ENCODE results near the gene VWA8.
A peak's percentile ranks its signal among the peaks of the same experiment; 100 is the strongest.
"Not testable (repeated sequence)": the region's sequence is repeated elsewhere in the genome, so short reads cannot be mapped to it uniquely, and the experiment has no call there.

The VWA8 gene

GRCh38 chr13:41678848-41679247 is 282.1 kb downstream of the VWA8 start:
- DNase-seq: no peak

DNA sequence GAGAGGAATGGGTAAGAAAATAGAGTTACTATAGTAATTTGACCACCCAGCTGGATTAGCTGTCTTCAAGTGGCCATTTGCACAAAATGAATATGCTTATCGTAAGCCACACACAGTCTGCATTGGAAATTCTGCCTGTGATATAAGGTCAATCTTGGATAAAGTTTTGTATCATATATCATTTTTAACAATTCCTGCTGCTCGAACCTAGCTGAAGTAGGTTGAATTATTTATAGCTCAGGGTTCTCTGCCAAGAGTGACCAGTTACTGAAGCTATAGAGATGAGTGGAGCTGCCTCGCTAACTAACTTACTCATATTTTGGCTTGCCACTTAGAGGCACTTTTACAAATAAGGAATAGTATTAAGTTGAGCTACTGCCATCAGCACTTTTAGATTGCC is 282.7 kb downstream of the VWA8 start:
- DNase-seq: no peak

DNA sequence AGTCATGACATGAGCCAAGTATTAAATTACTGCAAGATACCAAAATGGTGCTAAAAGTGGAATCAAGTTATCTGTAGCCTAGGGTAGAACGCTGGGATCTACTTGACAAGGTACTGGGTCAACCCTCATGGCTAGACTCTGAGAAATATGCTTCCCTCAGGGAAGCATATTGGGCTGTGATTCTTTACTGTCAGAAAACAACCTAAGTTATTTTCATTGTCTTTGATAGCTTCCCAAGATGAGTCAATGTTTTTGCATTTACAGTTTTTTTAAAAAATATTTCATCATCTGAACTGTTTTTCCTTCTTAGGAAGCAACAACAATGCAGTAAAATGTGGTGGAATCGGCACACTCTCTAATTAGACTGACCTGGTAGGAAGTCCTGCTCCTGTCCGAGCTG is 285.6 kb downstream of the VWA8 start:
- DNase-seq: no peak

DNA sequence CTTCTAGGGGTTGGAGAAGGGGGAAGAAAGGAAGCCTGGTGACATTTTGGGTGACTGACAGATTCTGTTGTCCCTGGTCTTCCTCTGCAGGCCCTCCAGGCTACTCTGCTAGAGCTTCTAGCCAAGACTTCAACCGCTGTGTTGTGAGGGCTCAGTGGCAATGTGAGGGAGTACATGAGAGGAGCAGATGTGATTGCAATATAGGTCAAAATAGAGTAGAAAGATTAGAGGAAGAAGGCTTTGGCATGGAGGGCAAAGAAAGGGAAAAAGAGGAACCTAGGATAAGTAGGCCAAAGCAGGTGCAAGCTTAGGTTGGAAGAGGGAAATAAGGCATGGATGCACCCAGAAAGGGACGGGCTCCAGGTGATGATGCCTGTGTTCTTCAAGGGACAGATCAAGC is 286.7 kb downstream of the VWA8 start:
- DNase-seq: no peak

DNA sequence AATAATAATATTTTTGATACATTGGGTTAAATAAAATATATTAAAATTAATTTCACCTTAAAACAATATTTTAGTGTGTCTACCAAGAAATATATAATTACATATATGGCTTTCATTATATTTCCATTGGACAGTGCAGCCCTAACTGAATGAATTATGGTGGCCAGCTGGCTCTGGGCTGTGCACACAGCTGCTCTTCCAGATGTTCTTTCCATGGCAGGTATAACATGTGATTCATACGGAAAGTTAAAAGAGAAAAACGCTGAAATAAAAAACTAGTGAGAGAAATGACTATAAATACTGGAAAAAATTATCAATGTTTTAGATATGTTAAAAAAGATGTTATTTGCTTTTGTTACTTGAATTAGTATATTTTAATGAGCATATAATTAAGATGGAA is 287.3 kb downstream of the VWA8 start:
- no peak for DNase-seq

DNA sequence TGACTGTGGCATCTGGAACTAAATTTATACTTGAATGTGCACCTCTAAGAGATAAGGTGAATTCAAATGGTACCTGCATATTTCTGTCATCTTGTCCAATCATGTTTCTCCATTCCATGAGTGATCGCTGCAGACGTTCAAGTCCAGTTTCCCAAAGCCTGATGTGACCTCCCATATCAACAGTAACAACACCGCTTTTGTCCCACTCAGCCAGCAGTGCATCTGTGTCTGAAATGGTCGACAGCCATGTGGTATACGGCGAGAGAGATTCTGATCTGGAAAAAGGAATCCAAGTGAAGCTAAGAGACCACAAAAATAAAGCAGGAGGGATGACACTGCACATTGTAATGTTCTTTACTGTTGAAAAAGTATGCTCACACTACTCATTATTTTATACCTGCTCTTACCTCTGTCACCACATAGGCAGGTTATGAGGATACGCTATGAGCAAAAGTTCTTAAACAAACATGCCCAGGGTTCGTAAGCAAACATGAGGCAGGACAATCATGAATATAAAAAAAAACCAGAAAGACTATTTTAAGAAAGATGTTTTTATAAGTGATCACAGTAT is 290.0 kb downstream of the VWA8 start:
- DNase-seq: no peak

GRCh38 chr13:41668130-41668757 is 292.7 kb downstream of the VWA8 start:
- DNase-seq: peak; percentile 84 to 86

- no peak for DNase-seq
Measured at GRCh38 chr13:41666644-41667043, 294.3 kb downstream of the VWA8 start.

DNA sequence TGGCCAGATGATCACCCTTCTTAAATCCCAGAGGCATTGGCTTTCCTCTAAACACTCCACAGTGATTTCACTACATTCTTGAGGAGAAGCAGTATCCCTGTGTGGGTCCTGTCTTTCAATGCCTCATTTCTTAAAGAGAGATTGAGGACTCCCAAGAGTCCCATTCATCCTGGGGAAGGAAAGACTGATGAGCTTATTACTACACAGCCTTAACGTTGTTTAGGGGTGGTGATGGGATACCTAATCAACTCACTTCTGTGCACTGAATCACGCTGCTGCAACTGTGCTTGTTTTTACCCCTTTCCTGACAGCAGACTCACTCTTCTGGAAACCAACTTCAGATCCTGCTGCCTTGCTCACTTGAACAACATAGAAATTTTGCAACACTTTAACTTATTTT is 300.5 kb downstream of the VWA8 start:
- DNase-seq: no peak

GRCh38 chr13:41658057-41658661 is 302.8 kb downstream of the VWA8 start:
- no peak for DNase-seq

- no peak for DNase-seq
Measured at GRCh38 chr13:41655997-41656396, 304.9 kb downstream of the VWA8 start.

- no peak for DNase-seq
Measured at GRCh38 chr13:41654796-41655195, 306.1 kb downstream of the VWA8 start.

DNA sequence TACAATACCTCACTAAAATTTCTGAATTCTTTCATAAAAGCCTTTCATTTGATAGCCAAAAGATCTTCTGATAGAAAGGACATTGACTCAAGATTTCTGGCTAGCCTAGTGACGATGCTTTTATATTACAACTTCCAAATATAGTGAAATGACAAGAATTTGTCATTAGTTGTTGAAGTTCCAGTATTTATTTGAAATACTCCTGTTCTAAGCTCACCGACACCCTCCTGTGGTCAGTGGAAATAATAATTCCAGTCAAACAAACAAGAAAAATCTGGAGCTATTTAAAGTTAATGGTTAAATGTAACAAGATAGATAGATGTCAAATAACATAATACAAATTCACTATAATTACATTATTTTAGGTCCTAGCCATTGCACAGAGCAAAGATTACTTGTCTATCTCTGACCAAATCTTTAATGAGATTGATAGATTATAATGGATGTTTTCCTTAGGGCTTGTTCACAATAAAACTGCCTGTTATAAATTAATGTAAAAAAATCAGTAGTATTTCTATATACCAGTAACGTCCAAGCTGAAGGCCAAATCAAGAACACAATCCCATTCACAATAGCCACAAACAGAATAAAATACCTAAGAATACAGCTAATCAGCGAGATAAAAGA is 308.1 kb downstream of the VWA8 start:
- DNase-seq: peak in 1 of 2 experiments; percentile 53

- no peak for DNase-seq
Measured at GRCh38 chr13:41651413-41652058, 309.4 kb downstream of the VWA8 start.

DNA sequence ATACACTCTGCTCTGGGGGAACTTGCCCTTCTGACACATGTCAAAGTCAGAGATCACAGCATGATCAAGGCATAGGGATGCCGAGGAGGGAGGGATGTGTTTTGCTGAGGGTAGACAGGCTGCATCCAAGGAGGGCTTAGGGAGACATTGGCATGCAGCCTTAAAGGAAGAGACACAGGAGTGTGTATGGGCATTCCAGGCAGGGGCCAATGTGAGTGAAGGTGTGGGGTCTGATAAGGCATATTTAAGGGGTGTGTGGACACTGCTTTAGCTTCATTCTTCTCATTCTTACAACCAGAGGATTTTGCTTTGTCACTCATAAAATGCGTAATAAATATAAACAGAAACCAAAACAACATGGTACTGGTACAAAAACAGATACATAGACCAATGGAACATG is 310.2 kb downstream of the VWA8 start:
- DNase-seq: no peak

GRCh38 chr13:41649659-41650058 is 311.2 kb downstream of the VWA8 start:
- no peak for DNase-seq

GRCh38 chr13:41648314-41648935 is 312.5 kb downstream of the VWA8 start:
- DNase-seq: no peak

DNA sequence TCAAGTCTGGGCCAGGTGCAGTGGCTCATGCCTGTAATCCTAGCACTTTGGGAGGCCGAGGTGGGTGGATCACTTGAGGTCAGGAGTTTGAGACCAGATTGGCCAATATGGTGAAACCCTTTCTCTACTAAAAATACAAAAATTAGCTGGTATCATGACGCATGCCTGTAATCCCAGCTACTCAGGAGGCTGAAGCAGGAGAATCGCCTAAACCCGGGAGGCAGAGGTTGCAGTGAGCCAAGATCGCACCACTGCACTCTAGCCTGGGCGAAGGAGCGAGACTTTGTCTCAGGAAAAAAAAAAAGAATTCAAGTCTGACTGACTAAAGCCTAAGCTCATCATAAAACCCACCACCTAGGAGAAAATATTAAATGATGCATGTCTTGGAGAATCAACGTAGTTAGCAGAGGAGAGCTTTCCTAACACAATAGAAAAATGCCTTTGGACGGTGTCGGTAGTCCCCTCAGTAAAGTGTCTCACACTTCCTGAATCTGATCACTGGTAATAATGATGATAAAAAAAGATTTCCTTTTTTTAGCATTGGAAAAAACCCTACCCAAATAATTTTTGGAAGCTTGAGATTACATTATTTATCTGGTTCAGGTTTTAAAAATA is 313.1 kb downstream of the VWA8 start:
- DNase-seq: not testable (repeated sequence)

- no peak for DNase-seq
Measured at GRCh38 chr13:41645331-41645730, 315.6 kb downstream of the VWA8 start.

DNA sequence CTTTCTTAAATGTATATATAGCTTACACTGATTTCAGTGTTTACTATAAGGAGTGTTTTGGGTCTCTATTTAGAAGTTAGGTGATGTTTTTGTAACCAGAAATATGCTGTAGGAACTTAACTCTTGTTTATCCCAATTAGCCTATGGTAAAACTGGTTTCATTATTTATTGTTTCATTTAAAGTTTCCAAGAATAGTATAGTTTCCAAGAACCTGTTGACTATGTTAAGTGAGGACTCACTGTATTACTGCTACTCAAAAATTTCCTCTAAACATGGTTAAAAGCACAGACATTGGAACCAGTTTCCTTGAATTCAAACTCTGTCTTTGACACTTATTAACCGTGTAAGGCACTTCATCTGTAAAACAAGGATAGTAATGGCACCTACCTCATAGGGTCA is 316.2 kb downstream of the VWA8 start:
- DNase-seq: no peak

DNA sequence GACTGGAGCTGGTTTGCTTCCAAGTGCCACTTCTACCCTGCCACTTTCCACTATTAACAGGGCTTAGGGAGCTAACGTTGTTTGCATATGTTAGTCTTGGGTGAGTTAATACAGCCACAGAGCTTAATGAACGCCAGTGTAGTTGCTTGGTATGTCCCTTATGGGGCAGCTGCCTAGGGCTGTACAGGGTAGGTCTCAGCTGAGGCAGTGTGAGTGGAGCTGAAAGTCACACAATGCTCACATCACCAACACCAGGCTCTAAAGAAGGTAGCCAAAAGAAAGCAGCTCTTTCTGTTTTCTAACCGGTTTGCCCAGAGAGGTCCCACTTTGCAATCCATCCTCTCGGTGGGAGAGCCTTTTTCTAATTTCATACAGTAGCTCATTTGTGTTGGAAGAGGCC is 317.4 kb downstream of the VWA8 start:
- DNase-seq: no peak

GRCh38 chr13:41641961-41642360 is 318.9 kb downstream of the VWA8 start:
- DNase-seq: no peak

DNA sequence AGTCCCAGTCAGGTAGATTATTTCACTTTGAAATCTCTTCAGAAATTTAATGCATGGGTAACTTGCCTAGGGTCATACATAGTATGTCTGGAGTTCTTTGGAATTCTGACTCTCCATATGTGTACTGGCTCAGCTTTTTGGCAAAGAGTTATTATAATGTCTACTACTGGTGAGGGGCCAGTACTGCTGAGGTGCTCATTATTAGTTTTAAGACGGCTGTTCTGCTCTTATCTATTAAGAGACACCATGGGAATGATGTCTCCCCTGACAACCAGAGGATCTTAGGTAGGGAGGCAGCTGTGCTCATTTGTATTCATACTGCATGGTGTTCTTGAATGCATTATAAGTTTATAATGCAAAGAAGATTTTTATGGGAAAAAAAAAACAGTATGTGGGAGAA is 319.5 kb downstream of the VWA8 start:
- peak in 1 of 2 experiments; percentile 5 for DNase-seq
